GM19452 (cell line): ENCODE data around the gene ATP11A.

Experiments
- ATAC-seq: cut with Tn5 transposase; IDR thresholded peaks from one replicate; pipeline ENCODE4 v1.9.1; 2021; ENCODE audit not compliant: unreplicated experiment

ATP11A gene

GRCh38 chr13:112740502-112741131 is 50.8 kb downstream of the ATP11A start:
- ATAC-seq = no peak

- no peak for ATAC-seq
Measured at GRCh38 chr13:112741185-112741755, 51.4 kb downstream of the ATP11A start.

- no peak for ATAC-seq
Measured at GRCh38 chr13:112741835-112742570, 52.2 kb downstream of the ATP11A start.

GRCh38 chr13:112742583-112742982 is 52.7 kb downstream of the ATP11A start:
- no peak for ATAC-seq

GRCh38 chr13:112743451-112744167 is 53.8 kb downstream of the ATP11A start:
- ATAC-seq = no peak

GRCh38 chr13:112744168-112745021 is 54.6 kb downstream of the ATP11A start:
- no peak for ATAC-seq

GRCh38 chr13:112746044-112746443 is 56.2 kb downstream of the ATP11A start:
- ATAC-seq = no peak

GRCh38 chr13:112747256-112747655 is 57.4 kb downstream of the ATP11A start:
- no peak for ATAC-seq

GRCh38 chr13:112748947-112749735 is 59.3 kb downstream of the ATP11A start:
- no peak for ATAC-seq

- ATAC-seq = no peak
Measured at GRCh38 chr13:112750570-112750969, 60.7 kb downstream of the ATP11A start.

GRCh38 chr13:112751617-112752016 is 61.8 kb downstream of the ATP11A start:
- no peak for ATAC-seq

- ATAC-seq = no peak
Measured at GRCh38 chr13:112752211-112752610, 62.4 kb downstream of the ATP11A start.

GRCh38 chr13:112752711-112753541 is 63.1 kb downstream of the ATP11A start:
- ATAC-seq = no peak

GRCh38 chr13:112753833-112754232 is 64.0 kb downstream of the ATP11A start:
- ATAC-seq = no peak

GRCh38 chr13:112754281-112755025 is 64.6 kb downstream of the ATP11A start:
- no peak for ATAC-seq

- no peak for ATAC-seq
Measured at GRCh38 chr13:112755331-112755730, 65.5 kb downstream of the ATP11A start.

GRCh38 chr13:112756081-112756480 is 66.2 kb downstream of the ATP11A start:
- ATAC-seq = no peak

- ATAC-seq = no peak
Measured at GRCh38 chr13:112756511-112756966, 66.7 kb downstream of the ATP11A start.
